Skin epidermis (tissue), 12 donors: Measurements from ENCODE around the gene CHRM5.
"Not testable (repeated sequence)": the region's sequence is repeated elsewhere in the genome, so short reads cannot be mapped to it uniquely, and the experiment has no call there.

Experiments
- H3K27ac ChIP-seq, 21 experiments: fragments of 200-600 bp; sonication (generic) in 11 of 21; one replicate each; pipeline ENCODE4 v1.5.0; 2020; ENCODE audit warnings: mild to moderate bottlenecking in 3 of 21, inconsistent platforms in 2 of 21, moderate library complexity in 2 of 21
- H3K4me3 ChIP-seq, 7 experiments: fragments of 200-600 bp; sonication (generic) in 2 of 7; one replicate each; pipeline ENCODE4 v1.5.0; 2020; ENCODE audit warnings: inconsistent platforms in 2 of 7, mild to moderate bottlenecking in 2 of 7, moderate library complexity in 1 of 7

Gene CHRM5

DNA sequence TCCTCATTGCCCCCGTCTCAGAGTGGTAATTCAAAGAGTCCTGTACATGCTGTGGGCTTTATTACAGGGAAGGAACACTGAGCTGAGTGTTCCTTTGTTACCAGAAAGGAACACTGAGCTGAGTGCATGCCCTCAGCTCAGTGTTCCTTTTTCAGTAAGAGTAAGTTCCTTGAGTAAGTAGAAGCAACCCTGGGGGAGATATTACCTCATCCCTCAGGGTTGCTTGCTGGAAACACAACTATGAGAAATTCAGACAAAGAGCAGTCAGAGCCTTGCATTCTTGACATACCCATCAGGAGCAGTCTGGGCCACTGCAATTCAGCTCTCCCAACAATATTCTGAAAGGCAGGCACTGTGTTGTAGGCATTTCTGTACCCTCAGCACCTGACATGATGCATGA is 17.0 kb downstream of the CHRM5 start:
- Histone ChIP-seq H3K27ac (no peak overlapping the region), H3K4me3 (no peak overlapping the region)

DNA sequence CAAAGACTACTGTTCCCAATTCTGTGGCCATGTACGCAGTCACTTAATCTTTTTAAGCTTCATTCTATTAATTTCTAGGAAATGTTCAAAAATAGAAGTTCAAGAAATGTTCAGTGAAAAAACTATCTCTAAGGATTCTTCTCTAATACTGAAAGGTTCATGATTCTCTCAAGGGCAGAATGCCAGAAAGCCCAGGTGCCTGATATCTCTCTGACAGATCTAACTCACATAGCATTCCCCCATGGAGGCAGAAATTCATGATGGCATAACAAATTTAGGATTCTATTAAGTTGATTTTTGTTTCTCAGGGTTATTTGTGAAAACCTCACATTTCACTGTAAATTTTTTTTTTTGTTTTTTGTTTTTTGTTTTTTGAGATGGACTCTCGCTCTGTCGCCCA is 17.5 kb downstream of the CHRM5 start:
- Histone ChIP-seq H3K27ac (no peak overlapping the region), H3K4me3 (no peak overlapping the region)

DNA sequence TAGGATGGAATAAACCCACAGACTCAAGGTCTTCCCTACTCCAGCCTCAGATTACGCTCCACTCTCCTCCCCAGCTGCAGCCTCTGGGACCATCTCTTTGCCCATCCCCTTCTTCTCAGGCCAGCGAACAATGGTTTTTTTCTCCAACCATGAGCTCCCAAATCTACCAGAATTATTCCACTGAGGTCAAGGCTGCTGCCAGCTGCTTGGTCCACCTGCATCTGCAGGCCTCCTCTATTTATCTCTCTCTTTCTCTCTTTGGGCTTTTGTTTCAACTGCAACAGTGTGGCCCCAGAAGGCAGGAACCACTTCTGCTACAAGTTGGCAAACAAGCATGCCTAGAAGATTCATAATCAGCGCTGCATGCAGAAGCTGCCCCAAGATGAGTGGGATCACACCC is 19.1 kb downstream of the CHRM5 start:
- no peak overlapping the region for H3K4me3 ChIP-seq
- no peak overlapping the region for H3K27ac ChIP-seq

DNA sequence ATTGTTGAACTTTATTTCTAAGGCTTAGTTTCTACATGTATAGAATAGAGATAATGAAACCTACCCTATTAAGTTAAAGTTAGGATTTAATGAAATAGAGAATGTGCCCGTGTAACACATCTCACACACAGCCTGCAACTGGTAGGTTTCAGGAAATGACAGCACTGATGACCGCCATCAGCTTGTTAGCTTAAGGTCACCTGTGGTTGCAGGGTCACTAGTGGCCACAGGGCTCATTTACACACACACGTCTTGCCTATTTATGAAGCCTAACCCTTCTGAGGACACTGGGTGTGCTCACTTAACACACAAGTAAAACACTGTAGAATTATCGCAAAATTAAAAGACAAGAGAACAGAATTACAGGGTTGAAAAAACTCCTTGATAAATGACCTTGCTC is 20.1 kb downstream of the CHRM5 start:
- no peak overlapping the region for H3K4me3 ChIP-seq
- H3K27ac ChIP-seq = no peak overlapping the region

DNA sequence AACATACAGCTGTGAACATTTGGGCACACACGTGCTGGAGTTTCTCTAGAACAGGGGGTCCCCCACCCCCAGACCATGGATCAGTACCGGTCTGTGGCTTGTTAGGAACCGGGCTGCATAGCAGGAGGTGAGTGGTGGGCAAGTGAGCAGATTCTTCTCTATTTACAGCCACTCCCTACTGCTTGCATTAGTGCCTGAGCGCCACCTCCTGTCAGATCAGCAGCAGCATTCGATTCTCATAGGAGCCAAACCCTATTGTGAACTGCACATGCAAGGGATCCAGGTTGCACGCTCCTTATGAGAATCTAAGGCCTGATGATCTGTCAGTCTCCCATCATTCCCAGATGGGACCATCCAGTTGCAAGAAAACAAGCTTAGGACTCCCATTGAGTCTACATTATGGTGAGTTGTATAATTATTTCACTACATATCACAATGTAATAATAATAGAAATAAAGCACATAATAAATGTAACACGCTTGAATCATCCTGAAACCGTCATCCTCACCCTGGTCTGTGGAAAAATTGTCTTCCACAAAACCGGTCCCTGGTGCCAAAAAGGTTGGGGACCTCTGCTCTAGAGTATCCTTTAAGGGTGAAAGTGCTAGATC is 25.8 kb downstream of the CHRM5 start:
- Histone ChIP-seq H3K27ac (no peak overlapping the region), H3K4me3 (no peak overlapping the region)

DNA sequence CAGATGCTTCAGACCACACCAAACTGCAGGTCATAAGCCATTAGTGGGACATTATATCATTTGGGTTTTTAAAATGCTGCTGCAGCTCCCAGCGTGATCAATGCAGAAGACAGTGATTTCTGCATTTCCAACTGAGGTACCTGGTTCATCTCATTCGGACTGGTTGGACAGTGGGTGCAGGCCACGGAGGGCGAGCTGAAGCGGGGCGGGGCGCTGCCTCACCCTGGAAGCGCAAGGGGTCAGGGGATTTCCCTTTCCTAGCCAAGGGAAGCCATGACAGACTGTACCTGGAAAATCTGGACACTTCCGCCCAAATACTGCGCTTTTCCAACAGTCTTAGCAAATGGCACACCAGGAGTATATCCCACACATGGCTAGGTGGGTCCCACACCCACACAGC is 27.4 kb downstream of the CHRM5 start:
- not testable (repeated sequence) for H3K27ac ChIP-seq, H3K4me3 ChIP-seq

DNA sequence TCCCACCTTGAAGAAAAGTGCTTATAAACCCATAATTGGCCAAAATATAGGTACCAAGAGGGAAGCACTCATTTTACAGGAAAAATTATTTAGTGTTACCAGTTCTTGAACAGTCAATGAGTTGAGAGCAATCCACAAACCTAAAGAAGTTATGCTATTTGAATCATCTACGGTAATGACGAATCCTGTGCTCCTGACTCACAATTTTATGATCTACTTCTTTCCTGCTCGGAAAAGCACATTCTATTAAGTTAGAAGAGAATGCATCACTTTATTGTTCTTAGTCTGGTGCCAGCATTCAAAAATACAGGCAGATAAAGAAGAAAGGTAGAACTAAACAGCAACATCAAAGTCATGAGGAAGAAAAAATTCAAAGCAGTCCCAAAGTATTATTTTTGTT is 33.2 kb downstream of the CHRM5 start:
- H3K27ac ChIP-seq = no peak overlapping the region

DNA sequence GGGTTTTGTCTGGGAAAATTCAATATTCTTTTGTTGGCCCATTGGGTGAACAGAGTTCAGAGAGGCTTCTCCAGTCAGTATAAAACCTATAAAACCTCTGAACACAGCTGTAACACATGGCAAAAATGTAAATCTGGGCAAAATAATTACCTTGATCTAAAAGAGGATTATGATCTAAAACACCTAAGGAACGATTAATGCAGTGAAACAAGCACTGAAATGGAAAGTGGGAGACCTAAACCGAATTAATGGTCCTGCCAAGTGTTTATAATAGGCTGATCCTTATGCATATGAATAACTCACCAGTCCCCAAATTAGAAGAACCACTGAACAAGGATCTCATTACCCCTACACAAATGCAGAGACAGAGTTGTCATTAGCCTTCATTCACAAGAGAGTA is 38.1 kb downstream of the CHRM5 start:
- Histone ChIP-seq H3K4me3 (no peak overlapping the region), H3K27ac (no peak overlapping the region)

More for the DNA sequence above, 33.2 kb downstream of the CHRM5 start:
- H3K4me3 ChIP-seq = no peak overlapping the region

DNA sequence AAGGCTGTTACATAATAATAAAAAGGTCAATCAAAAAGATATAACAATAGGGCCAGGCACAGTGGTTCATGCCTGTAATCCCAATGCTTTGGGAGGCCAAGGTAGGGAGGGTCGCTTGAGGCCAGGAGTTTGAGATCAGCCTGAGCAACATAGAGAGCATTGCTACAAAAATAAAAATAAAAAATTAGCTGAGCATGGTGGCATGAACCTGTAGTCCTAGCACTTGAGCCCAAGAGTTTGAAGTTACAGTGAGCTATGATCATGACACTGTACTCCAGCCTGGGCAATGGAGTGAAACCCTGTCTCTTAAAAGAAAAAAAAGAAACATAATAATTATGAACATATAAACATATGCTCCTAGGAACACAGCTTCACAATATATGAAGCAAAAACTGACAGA is 41.4 kb downstream of the CHRM5 start:
- H3K27ac ChIP-seq = no peak overlapping the region
- H3K4me3 ChIP-seq = no peak overlapping the region

DNA sequence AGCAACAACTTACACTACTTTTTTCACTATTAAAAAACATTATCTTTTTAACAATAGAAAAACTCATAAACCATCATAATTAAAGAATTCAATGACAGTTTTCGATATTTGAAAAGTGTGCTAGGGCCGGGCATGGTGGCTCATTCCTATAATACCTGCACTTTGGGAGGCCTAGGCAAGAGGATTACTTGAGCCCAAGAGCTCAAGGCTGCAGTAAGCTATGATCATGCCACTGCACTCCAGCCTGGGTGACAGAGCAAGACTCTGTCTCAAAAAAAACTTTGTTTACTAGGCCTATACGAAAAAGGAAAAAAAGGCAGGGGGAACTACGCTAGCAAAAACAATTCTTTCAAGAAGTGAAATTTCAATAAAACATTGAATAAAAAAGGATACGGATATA is 42.6 kb downstream of the CHRM5 start:
- Histone ChIP-seq H3K27ac (no peak overlapping the region), H3K4me3 (no peak overlapping the region)

DNA sequence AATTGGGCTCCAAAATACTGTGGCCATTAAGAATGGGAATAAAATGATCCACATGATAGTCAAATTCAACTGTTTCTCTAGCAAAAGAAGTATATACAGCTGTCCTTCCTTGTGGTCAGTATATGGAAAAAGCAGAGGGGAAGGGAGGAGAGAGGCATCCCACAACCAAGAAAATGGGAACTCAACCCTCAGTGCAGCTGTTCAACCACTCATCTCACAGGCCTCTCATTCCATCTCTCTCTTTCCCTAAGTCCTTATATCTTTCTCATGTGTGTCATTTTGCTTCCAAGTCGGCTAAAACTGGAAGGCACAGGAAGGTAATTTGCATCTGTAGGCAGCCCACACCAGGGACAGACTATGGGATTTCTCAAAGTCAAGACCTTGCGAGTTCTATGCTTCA is 43.2 kb downstream of the CHRM5 start:
- H3K4me3 ChIP-seq = no peak overlapping the region
- H3K27ac ChIP-seq = no peak overlapping the region

DNA sequence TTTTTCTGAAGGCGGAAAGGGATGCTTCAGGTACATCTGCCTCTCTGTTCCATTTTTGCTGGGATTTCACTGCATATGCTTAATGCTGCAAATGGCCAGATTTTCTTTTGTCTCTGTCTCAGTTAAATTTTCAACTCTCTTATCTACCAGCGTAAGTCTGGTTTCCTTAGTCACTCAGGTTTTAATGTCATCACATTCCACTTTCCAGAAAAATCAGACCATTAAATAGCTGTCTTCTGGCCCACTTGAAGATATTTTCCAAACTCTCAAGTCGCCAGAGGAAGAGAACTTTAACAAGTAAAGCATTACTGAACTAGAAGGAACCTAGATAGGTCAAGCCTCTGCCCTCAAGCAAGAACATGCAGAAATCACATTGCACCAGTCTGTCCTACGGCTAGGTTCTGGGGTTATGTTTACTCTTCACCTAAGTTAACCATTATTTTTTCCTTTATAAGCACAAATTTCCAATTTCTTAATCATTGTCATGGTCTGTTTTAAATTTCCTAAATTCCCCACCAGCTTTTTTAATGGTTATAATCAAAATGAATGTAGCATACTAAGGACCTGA is 44.2 kb downstream of the CHRM5 start:
- no peak overlapping the region for H3K4me3 ChIP-seq
- no peak overlapping the region for H3K27ac ChIP-seq

DNA sequence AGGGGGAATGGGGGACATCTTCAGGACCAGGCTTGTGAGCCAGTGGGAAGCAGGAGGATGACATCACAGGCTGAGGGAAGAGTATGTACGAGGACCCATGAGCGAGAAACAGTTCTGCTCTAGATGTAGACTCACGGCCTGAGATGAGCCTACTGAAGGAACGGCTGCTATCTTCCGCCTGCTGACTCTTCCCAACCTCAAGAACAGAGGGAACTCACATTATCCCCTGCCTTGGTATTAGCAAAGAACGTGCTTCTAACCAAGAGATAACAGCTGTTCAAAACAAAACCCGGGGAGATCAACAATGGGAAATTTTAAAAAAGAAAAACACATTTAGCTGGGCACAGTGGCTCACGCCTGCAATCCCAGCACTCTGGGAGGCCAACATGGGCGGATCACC is 45.4 kb downstream of the CHRM5 start:
- H3K4me3 ChIP-seq = no peak overlapping the region
- no peak overlapping the region for H3K27ac ChIP-seq

DNA sequence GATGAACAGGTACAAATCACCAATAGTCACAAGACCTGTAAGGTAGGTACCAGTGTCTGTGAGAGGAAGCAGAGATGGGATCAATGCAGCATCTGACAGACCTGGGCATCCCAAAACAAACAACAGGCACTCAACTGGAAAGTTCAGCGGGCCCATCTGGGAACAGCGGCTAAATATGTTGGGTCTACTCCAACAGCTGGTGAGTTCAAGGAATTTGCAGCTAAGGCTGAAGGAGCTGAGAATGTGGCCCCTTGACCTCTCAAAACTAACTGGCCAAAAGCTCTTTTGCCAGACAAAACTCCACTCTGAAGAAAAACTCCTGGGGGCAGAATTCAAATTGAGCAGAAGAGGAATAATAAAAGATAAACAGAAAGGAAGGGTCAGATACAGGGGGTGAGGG is 46.3 kb downstream of the CHRM5 start:
- Histone ChIP-seq H3K27ac (no peak overlapping the region), H3K4me3 (no peak overlapping the region)

DNA sequence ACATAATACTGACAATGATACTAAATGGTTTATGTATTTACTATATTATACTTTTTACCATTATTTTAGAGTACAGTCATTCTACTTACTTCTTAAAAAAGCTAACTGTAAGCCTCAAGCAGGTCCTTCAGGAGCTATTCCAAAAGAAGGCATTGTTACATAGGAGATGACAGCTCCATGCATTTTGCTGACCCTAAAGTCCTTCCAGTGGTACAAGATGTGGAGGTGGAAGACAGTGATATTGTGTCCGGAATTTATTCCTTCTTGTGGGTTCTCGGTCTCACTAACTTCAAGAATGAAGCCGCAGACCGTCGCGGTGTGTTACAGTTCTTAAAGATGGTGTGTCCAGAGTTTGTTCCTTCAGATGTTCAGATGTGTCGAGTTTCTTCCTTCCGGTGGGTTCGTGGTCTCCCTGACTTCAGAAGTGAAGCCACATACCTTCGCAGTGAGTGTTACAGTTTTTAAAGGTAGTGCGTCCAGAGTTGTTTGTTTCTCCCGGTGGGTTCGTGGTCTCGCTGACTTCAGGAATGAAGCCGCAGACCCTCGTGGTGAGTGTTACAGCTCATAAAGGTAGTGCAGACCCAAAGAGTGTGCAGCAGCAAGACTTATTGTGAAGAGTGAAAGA is 49.8 kb downstream of the CHRM5 start:
- H3K4me3 ChIP-seq = no peak overlapping the region
- H3K27ac ChIP-seq = no peak overlapping the region

DNA sequence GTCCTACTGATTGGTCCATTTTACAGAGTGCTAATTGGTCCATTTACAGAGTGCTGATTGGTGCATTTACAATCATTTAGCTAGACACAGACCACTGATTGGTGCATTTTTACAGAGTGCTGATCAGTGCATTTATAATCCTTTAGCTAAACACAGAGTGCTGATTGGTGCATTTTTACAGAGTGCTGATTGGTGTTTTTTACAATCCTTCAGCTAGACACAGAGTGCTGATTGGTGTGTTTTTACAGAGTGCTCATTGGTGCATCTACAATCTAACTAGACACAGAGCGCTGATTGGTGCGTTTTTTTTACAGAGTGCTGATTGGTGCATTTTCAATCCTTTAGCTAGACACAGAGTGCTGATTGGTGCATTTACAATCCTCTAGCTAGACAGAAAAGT is 50.4 kb downstream of the CHRM5 start:
- H3K4me3 ChIP-seq, H3K27ac ChIP-seq: not testable (repeated sequence)

DNA sequence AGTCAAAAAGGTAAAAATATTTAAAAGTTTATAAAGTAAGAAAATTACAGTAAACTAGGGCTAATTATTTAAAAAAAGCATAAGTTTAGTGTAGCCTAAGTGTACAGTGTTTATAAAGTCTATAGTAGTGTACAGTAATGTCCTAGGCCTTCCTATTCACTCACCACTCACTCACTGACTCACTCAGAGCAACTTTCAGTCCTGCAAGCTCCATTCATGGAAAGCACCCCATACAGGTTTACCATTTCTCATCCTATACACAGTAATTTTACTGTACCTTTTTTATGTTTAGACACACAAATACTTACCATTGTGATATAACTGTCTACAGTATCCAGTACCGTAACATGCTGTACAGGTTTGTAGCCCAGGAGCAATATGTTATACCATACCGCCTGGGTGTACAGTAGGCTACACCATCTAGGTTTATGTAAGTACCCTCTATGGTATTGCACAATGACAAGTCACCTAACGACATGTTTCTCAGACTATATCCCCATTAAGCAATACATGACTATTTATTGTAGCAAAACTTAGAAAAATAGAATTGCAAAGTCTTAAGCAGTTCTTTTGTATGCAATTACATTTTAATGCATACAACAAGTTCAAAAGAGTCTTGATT is 51.2 kb downstream of the CHRM5 start:
- H3K27ac ChIP-seq = no peak overlapping the region
- H3K4me3 ChIP-seq = no peak overlapping the region

DNA sequence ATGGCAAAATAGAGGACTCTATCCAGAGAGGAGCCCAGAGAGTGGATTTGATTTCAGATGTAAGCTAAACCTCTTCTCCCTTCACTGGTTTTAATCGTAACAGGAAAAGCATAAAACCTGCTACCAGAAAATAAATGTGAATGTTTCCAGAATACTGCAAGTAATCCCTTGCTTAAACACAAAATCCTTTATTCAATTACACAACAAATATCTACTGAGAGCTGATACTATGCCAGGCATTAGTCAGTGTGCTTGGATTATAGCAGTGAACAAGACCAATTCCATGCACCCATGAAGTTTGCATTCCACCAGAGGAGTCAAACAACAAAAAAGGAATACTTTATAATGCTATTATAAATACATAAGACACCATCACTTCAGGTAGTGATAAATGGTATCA is 55.6 kb downstream of the CHRM5 start:
- no peak overlapping the region for H3K4me3 ChIP-seq
- H3K27ac ChIP-seq = no peak overlapping the region

DNA sequence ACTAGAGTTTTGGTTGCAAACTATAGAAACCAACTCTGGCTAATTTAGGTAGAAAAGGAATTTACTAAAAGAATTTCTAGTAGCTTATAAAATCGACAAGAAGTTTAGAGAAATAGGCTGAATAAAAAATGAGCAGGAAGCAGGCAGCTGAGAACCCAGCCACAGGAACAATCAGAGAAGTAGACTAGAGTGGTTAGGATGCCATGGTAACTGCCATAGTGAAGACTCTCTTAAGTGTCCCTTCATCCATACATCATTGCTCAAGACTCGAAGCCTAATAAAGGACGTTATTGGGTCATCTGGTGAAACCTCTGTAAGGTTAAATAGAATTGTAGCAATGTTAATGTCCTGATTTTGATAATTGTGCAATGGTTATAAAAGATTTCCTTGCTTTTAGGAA is 57.0 kb downstream of the CHRM5 start:
- Histone ChIP-seq H3K4me3 (no peak overlapping the region), H3K27ac (no peak overlapping the region)

DNA sequence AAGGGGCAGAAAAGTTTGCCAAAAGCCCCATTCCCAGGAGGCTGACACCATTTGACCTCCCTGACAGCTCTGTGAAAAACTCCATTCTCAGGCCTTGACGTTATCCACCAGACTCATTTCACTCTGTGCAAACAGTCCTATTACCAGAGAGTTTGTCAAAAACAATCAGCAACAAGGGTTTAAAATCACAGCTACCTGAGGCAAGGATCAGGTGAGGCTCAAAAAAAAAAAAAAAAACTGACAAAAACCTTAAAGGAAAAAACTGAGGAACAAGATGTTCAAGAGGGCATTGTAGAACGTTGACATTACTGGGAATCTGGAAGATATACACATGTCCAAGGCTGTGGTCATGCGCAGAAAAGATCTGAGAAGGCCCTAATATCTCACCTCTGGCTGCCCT is 59.3 kb downstream of the CHRM5 start:
- Histone ChIP-seq H3K4me3 (no peak overlapping the region), H3K27ac (no peak overlapping the region)

DNA sequence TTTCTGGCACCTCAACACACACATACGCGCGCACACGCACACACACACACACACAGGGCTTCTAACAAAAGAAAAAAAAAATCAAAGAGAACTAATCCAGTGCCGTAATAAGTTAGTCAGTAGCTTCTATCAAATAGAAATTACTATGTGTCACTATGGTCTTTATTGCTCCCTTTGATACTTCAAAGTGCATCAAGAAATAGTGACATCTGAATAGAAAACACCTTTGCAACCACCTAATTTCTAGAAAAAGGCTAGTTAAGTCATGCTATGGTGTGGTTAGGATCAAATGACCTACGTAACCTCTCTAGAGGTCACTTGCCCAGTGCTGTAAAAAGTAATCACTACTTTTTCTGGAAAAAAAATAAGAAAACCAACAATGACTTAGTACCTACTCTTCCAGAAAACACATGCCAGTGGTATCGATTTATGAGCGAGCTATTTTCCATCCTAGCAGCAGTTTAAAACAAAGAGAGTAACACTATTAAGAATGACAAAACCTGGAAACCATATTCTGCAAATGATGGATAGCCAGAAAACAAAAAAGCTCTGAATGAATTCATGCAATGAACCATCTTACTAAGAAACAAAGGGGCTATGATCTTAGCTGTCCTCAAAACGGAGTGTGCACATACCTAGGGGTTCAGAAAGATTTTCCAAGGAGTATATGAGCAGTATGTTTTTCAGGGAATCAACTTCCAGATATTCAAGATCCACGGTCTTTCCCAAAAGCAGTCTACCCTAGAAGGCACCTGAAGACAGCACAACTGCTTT is 63.9 kb downstream of the CHRM5 start:
- no peak overlapping the region for H3K27ac ChIP-seq
- no peak overlapping the region for H3K4me3 ChIP-seq
